HepG2 (cell line): ENCODE data around the gene NDUFS2. TPM values are rescaled to one million over a fixed set of nuclear protein-coding genes. Genes with fewer than 3 reads are reported as not detected.

ENCODE experiments used
- BCL3 ChIP-seq: sonication (generic); formaldehyde crosslinking; IDR thresholded peaks from 2 replicates; pipeline ENCODE4 v1.5.1; 2020; ENCODE audit warnings: mild to moderate bottlenecking, missing genetic modification reagents, moderate library complexity
- CBX2 ChIP-seq, 2 experiments: fragments of 200-600 bp in 1 of 2; sonication (generic); formaldehyde crosslinking in 1 of 2; IDR thresholded peaks; 2 replicates each; pipeline versions ENCODE4 v1.7.0 to v1.8.1; 2018 to 2022; ENCODE audit warnings: low read depth in 2 of 2, low read length in 1 of 2, mild to moderate bottlenecking in 1 of 2, missing genetic modification reagents in 1 of 2
- CCDC6 ChIP-seq: sonication (generic); formaldehyde crosslinking; IDR thresholded peaks from 2 replicates; pipeline ENCODE4 v1.8.1; 2022; ENCODE audit warnings: mild to moderate bottlenecking, missing genetic modification reagents, moderate library complexity
- GABPA ChIP-seq, 2 experiments: IDR thresholded peaks; 2 replicates each; pipeline ENCODE4 v1.6.1; 2011 to 2016; ENCODE audit warnings: low read depth in 2 of 2, low read length in 1 of 2, missing biosample characterization in 1 of 2, missing genetic modification characterization in 1 of 2
- IRF2 ChIP-seq: IDR thresholded peaks from 2 replicates; pipeline ENCODE4 v1.6.1; 2018; ENCODE audit warnings: missing genetic modification reagents, missing compliant biosample characterization
- KAT8 ChIP-seq: IDR thresholded peaks from 2 replicates; pipeline ENCODE4 v1.6.1; 2016; ENCODE audit warnings: missing genetic modification reagents, missing compliant biosample characterization
- KDM1A ChIP-seq: IDR thresholded peaks from 2 replicates; pipeline ENCODE4 v1.6.1; 2016; ENCODE audit warnings: missing compliant biosample characterization
- SALL1 ChIP-seq: sonication (generic); formaldehyde crosslinking; IDR thresholded peaks from 2 replicates; pipeline ENCODE4 v1.8.0; 2022; ENCODE audit warnings: mild to moderate bottlenecking, missing genetic modification reagents
- SPEN ChIP-seq: sonication (generic); formaldehyde crosslinking; IDR thresholded peaks from 2 replicates; pipeline ENCODE4 v1.5.1; 2020; ENCODE audit warnings: low read depth, mild to moderate bottlenecking, missing genetic modification reagents
- SYNCRIP ChIP-seq: fragments of 200-400 bp; formaldehyde crosslinking; IDR thresholded peaks from 2 replicates; pipeline ENCODE4 v1.6.1; 2018; ENCODE audit warnings: mild to moderate bottlenecking, low read depth, low read length; ENCODE audit not compliant: insufficient read depth
- ZFP62 ChIP-seq: sonication (generic); formaldehyde crosslinking; IDR thresholded peaks from 2 replicates; pipeline ENCODE4 v1.4.0; 2020; ENCODE audit warnings: missing genetic modification reagents
- ZNF383 ChIP-seq: sonication (generic); formaldehyde crosslinking; IDR thresholded peaks from 2 replicates; pipeline ENCODE4 v1.4.0; 2020; ENCODE audit warnings: missing genetic modification reagents, mild to moderate bottlenecking, borderline replicate concordance
- ZNF607 ChIP-seq: sonication (generic); formaldehyde crosslinking; IDR thresholded peaks from 2 replicates; pipeline ENCODE4 v1.5.1; 2020; ENCODE audit warnings: missing genetic modification reagents, mild to moderate bottlenecking, borderline replicate concordance
- ZNF619 ChIP-seq: sonication (generic); formaldehyde crosslinking; IDR thresholded peaks from 2 replicates; pipeline ENCODE4 v1.4.0; 2020; ENCODE audit warnings: mild to moderate bottlenecking, missing genetic modification reagents
- ZNF687 ChIP-seq: sonication (generic); formaldehyde crosslinking; IDR thresholded peaks from 2 replicates; pipeline ENCODE4 v1.5.1; 2020; ENCODE audit warnings: mild to moderate bottlenecking, missing genetic modification reagents, moderate library complexity
- polyA plus RNA-seq, 8 experiments: library from polyadenylated mRNA; depleted of rRNA in 3 of 8; stranded (reverse) in 7 of 8; unstranded in 1 of 8; fragments of >200 nt; fragmentation: Illumina TruSeq in 4 of 8; extraction: Trizol in 4 of 8; gene quantifications; 2 replicates each; pipeline versions ENCODE4 v1.2.1 to v1.2.3, GENCODE V29; 2011 to 2016; ENCODE audit warnings: low read depth in 4 of 8, missing spikeins in 1 of 8, mixed read lengths in 1 of 8; ENCODE audit not compliant: insufficient read depth in 1 of 8
- total RNA-seq, 5 experiments: library from RNA; depleted of rRNA; stranded (reverse); fragments of >200 nt; fragmentation: Illumina TruSeq; extraction: Trizol; gene quantifications; 2 replicates each; pipeline ENCODE4 v1.2.3, GENCODE V29; 2016; ENCODE audit warnings: low read depth in 1 of 5
- TF ChIP-seq, protein P1 (sequence below): sonication (generic); formaldehyde crosslinking; IDR thresholded peaks from 2 replicates; pipeline ENCODE4 v1.4.0; 2020; ENCODE audit warnings: missing genetic modification reagents, borderline replicate concordance
- TF ChIP-seq, protein P2 (sequence below): sonication (generic); formaldehyde crosslinking; IDR thresholded peaks from 2 replicates; pipeline ENCODE4 v1.4.0; 2020; ENCODE audit warnings: missing genetic modification reagents, borderline replicate concordance

NDUFS2 gene
- total and polyA plus RNA-seq, 2 of the 13 experiments (the other 11 are each of a cell fraction or from before 2014, with no cell fraction given): 89.9 to 118 TPM

GRCh38 chr1:161209790-161210409 is 7.7 kb downstream of the NDUFS2 start (continued):
- TF ChIP-seq, protein P1, sequence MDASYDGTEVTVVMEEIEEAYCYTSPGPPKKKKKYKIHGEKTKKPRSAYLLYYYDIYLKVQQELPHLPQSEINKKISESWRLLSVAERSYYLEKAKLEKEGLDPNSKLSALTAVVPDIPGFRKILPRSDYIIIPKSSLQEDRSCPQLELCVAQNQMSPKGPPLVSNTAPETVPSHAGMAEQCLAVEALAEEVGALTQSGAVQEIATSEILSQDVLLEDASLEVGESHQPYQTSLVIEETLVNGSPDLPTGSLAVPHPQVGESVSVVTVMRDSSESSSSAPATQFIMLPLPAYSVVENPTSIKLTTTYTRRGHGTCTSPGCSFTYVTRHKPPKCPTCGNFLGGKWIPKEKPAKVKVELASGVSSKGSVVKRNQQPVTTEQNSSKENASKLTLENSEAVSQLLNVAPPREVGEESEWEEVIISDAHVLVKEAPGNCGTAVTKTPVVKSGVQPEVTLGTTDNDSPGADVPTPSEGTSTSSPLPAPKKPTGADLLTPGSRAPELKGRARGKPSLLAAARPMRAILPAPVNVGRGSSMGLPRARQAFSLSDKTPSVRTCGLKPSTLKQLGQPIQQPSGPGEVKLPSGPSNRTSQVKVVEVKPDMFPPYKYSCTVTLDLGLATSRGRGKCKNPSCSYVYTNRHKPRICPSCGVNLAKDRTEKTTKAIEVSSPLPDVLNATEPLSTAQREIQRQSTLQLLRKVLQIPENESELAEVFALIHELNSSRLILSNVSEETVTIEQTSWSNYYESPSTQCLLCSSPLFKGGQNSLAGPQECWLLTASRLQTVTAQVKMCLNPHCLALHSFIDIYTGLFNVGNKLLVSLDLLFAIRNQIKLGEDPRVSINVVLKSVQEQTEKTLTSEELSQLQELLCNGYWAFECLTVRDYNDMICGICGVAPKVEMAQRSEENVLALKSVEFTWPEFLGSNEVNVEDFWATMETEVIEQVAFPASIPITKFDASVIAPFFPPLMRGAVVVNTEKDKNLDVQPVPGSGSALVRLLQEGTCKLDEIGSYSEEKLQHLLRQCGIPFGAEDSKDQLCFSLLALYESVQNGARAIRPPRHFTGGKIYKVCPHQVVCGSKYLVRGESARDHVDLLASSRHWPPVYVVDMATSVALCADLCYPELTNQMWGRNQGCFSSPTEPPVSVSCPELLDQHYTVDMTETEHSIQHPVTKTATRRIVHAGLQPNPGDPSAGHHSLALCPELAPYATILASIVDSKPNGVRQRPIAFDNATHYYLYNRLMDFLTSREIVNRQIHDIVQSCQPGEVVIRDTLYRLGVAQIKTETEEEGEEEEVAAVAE (CRISPR knock-in tag): peak; percentile 49; the same call in 1 of the 2 replicates
- TF ChIP-seq, protein P2, sequence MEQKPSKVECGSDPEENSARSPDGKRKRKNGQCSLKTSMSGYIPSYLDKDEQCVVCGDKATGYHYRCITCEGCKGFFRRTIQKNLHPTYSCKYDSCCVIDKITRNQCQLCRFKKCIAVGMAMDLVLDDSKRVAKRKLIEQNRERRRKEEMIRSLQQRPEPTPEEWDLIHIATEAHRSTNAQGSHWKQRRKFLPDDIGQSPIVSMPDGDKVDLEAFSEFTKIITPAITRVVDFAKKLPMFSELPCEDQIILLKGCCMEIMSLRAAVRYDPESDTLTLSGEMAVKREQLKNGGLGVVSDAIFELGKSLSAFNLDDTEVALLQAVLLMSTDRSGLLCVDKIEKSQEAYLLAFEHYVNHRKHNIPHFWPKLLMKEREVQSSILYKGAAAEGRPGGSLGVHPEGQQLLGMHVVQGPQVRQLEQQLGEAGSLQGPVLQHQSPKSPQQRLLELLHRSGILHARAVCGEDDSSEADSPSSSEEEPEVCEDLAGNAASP (CRISPR knock-in tag): peak; percentile 52; the same call in 1 of the 2 replicates
- TF ChIP-seq SYNCRIP: no peak
- TF ChIP-seq ZNF687 (CRISPR knock-in tag): peak; percentile 54
- no peak for TF ChIP-seq KDM1A
- TF ChIP-seq SALL1 (CRISPR knock-in tag): peak; percentile 52; the same call in 1 of the 2 replicates
- no peak for TF ChIP-seq ZNF619 (CRISPR knock-in tag)
- TF ChIP-seq KAT8: peak; percentile 64
- TF ChIP-seq ZNF607 (CRISPR knock-in tag): no peak
- TF ChIP-seq SPEN: 0 out of 2 replicates have a peak, but pooled peaks have one; percentile 9
- TF ChIP-seq CCDC6 (CRISPR knock-in tag): peak; percentile 54; the same call in 1 of the 2 replicates
- no peak for TF ChIP-seq ZNF383 (CRISPR knock-in tag)
- TF ChIP-seq ZFP62 (CRISPR knock-in tag): no peak
- no peak for TF ChIP-seq CBX2 (IDR thresholded peaks at IDR 0.05; ENCODE audit: low read depth, low read length)
- TF ChIP-seq CBX2 (CRISPR knock-in tag; IDR thresholded peaks at IDR 0.05; ENCODE audit: low read depth): no peak
- TF ChIP-seq IRF2 (CRISPR knock-in tag): 0 out of 2 replicates have a peak, but pooled peaks have one; percentile 37
- TF ChIP-seq BCL3 (CRISPR knock-in tag): no peak
- TF ChIP-seq GABPA (IDR thresholded peaks at IDR 0.05; ENCODE audit: low read depth, low read length): no peak
- peak; percentile 61; the same call in 1 of the 2 replicates for TF ChIP-seq GABPA (CRISPR knock-in tag; IDR thresholded peaks at IDR 0.05; ENCODE audit: low read depth)
